ENCODE results near the gene PREX1.

DNA sequence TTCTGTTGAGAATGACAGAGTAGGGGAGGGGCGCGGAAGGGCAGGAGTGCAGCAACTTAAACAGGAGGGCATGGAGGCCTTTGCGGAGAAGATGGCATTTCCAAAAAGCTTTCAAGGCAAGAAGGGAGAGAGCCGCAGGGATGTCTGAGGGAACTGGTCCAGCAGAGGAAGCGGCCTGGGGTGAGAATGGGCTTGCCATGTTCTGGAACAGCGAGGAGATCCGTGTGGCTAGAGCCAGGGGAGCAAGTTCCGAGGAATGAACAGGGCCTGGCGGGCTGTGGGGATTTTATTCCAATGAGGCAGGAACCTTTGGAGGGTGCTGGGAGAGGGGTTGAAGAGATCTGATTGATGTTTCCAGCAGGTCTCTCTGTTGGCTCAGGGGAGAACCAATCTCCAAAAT lies 86.1 kb downstream of the PREX1 start:
- no peak for TF ChIP-seq CTCF (IDR thresholded peaks at IDR 0.05)
- TF ChIP-seq POLR2A (IDR thresholded peaks at IDR 0.05): no peak

Measured in vagina (tissue), 2 donors.